ENCODE results near the gene SPHKAP. TPM values are rescaled to one million over a fixed set of nuclear protein-coding genes. Genes with fewer than 3 reads are reported as not detected.

Gene SPHKAP
- total RNA-seq, 2 experiments from 2014 or later, result not detected

DNA sequence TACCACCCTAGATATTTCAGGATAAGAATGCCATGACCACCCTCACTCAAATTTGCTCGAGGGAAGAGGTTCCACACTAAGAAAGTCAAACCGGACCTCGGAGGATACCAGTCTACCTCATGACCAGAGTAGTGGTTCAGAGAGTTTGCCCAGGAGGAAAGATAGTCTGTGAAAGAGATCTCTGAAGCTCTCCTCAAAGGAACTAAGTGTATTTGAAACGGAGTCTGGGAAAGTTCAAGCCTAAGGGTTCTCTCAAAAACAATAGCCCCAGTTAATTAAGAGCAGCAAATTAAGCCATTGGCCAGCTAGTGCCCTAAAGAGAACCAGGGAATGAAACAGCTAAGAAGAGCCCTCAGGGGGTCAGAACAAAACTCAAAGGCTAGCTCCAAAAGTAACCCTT lies 94.9 kb downstream of the SPHKAP start:
- TF ChIP-seq, protein P1, sequence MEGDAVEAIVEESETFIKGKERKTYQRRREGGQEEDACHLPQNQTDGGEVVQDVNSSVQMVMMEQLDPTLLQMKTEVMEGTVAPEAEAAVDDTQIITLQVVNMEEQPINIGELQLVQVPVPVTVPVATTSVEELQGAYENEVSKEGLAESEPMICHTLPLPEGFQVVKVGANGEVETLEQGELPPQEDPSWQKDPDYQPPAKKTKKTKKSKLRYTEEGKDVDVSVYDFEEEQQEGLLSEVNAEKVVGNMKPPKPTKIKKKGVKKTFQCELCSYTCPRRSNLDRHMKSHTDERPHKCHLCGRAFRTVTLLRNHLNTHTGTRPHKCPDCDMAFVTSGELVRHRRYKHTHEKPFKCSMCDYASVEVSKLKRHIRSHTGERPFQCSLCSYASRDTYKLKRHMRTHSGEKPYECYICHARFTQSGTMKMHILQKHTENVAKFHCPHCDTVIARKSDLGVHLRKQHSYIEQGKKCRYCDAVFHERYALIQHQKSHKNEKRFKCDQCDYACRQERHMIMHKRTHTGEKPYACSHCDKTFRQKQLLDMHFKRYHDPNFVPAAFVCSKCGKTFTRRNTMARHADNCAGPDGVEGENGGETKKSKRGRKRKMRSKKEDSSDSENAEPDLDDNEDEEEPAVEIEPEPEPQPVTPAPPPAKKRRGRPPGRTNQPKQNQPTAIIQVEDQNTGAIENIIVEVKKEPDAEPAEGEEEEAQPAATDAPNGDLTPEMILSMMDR (IDR thresholded peaks at IDR 0.05), result no peak
- Mint-ChIP-seq H3K27me3 (no peaks in the 10 kb centered on the region), H3K36me3 (ENCODE audit: low read depth) (no peaks in the 10 kb centered on the region), H3K9me3 (peaks cover 17% of the 10 kb centered on the region), H3K27ac (no peak overlapping the region), H3K4me3 (no peak overlapping the region), H3K4me1 (ENCODE audit: low read depth) (no peaks in the 10 kb centered on the region)
- intact Hi-C loops (cut with DNase I, micrococcal nuclease), result no loop called here
- CTCF ChIA-PET, result no interaction called here
- DNase-seq (no peak), ATAC-seq (ENCODE audit: poor library complexity) (no peak)
- H3K27me3 ChIP-seq (ENCODE audit: control insufficient read depth in 1 of 2, insufficient read depth in 2 of 2, low read length in 2 of 2), result no peaks in the 10 kb centered on the region
- peaks cover 0 to 4% of the 10 kb centered on the region in 2 experiments for H3K9me3 ChIP-seq (ENCODE audit: control insufficient read depth in 1 of 2, insufficient read depth in 1 of 2, low read length in 2 of 2)
- no peaks in the 10 kb centered on the region for H3K36me3 ChIP-seq (ENCODE audit: insufficient read depth, low read length)
- POLR2A ChIA-PET, result no interaction called here
- no peak overlapping the region for H3K4me3 ChIP-seq (ENCODE audit: low read length)
- no peak overlapping the region for H3K27ac ChIP-seq (ENCODE audit: low read depth in 1 of 2, low read length in 2 of 2)
- no peaks in the 10 kb centered on the region for H3K4me1 ChIP-seq (ENCODE audit: insufficient read depth, low read length)

DNA sequence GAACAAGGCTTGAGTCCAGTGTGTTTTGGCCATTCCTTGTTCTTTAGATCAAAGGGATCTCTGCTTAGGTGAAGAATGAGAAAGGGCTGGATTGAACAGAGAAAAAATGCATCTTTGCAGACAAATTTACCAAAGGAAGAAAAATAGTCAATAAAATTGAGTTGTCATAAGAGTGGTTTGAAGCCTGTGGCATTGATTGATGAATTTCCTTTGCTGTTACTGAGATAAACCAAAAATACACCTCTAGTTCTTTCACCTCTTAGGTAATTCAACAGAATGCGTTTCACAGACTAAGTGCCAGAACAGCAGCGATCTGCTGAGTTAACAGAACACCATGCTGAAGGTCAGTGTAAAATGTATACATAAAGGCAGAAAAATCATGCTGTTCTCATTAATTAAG lies 96.8 kb downstream of the SPHKAP start:
- no peak overlapping the region for H3K4me3 Mint-ChIP-seq
- no peaks in the 10 kb centered on the region for H3K27me3 Mint-ChIP-seq
- intact Hi-C loops (cut with DNase I, micrococcal nuclease), result no loop called here
- H3K27ac Mint-ChIP-seq, result no peak overlapping the region
- H3K9me3 ChIP-seq (ENCODE audit: control insufficient read depth in 1 of 2, insufficient read depth in 1 of 2, low read length in 2 of 2), result peaks cover 0 to 4% of the 10 kb centered on the region in 2 experiments
- TF ChIP-seq, protein P1 (IDR thresholded peaks at IDR 0.05), result no peak
- no peak overlapping the region for H3K27ac ChIP-seq (ENCODE audit: low read depth in 1 of 2, low read length in 2 of 2)
- H3K4me1 ChIP-seq (ENCODE audit: insufficient read depth, low read length), result no peaks in the 10 kb centered on the region
- no peaks in the 10 kb centered on the region for H3K36me3 Mint-ChIP-seq (ENCODE audit: low read depth)
- no peak for ATAC-seq (ENCODE audit: poor library complexity)
- H3K27me3 ChIP-seq (ENCODE audit: control insufficient read depth in 1 of 2, insufficient read depth in 2 of 2, low read length in 2 of 2), result no peaks in the 10 kb centered on the region
- H3K4me1 Mint-ChIP-seq (ENCODE audit: low read depth), result no peaks in the 10 kb centered on the region
- H3K36me3 ChIP-seq (ENCODE audit: insufficient read depth, low read length), result no peaks in the 10 kb centered on the region
- peaks cover 11% of the 10 kb centered on the region for H3K9me3 Mint-ChIP-seq
- DNase-seq, result no peak
- no peak overlapping the region for H3K4me3 ChIP-seq (ENCODE audit: low read length)
- CTCF ChIA-PET, result no interaction called here
- POLR2A ChIA-PET, result no interaction called here

DNA sequence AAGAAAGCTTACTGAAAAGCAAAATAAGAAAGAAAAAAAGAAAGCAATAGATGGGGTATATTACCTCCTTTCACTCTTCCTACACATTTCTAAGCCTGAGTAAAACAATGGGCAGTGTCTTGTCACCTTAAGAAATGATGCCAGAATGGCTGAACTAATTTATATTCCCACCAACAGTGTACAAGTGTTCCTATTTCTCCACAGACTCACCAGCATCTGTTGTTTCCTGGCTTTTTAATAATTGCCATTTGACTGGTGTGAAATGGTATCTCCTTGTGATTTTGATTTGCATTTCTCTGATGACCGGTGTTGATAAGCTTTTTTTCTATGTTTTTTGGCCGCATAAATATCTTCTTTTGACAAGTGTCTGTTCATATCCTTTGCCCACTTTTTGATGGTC lies 98.4 kb downstream of the SPHKAP start:
- intact Hi-C loops (cut with DNase I, micrococcal nuclease), result no loop called here

More for the DNA sequence above, 98.4 kb downstream of the SPHKAP start:
- peaks cover 0 to 11% of the 10 kb centered on the region in 2 experiments for H3K9me3 ChIP-seq (ENCODE audit: control insufficient read depth in 1 of 2, insufficient read depth in 1 of 2, low read length in 2 of 2)
- ChIA-PET POLR2A (no interaction called here), CTCF (no interaction called here)
- Mint-ChIP-seq H3K36me3 (ENCODE audit: low read depth) (no peaks in the 10 kb centered on the region), H3K27ac (no peak overlapping the region), H3K27me3 (no peaks in the 10 kb centered on the region), H3K9me3 (peaks cover 7% of the 10 kb centered on the region), H3K4me3 (no peak overlapping the region), H3K4me1 (ENCODE audit: low read depth) (no peaks in the 10 kb centered on the region)
- H3K4me1 ChIP-seq (ENCODE audit: insufficient read depth, low read length), result no peaks in the 10 kb centered on the region
- no peak overlapping the region for H3K4me3 ChIP-seq (ENCODE audit: low read length)
- DNase-seq, result no peak
- TF ChIP-seq, protein P1 (IDR thresholded peaks at IDR 0.05), result no peak
- no peak overlapping the region for H3K27ac ChIP-seq (ENCODE audit: low read depth in 1 of 2, low read length in 2 of 2)
- ATAC-seq (ENCODE audit: poor library complexity), result no peak
- no peaks in the 10 kb centered on the region for H3K36me3 ChIP-seq (ENCODE audit: insufficient read depth, low read length)
- H3K27me3 ChIP-seq (ENCODE audit: control insufficient read depth in 1 of 2, insufficient read depth in 2 of 2, low read length in 2 of 2), result no peaks in the 10 kb centered on the region
